Calu3 (cell line): ENCODE results near the gene CMIP. TPM values are rescaled to one million over a fixed set of nuclear protein-coding genes. Genes with fewer than 3 reads are reported as not detected.

Experiments
- BruUV-seq: library from RNA; stranded (reverse); fragments of 400-500 nt; replicated peaks from 2 replicates; lab custom pipeline; 2021; lab: Mats Ljungman, UMichigan
- CTCF ChIA-PET: fragments of 300-600 bp; sonication (Branson Sonifier 250); formaldehyde crosslinking; loops from one replicate; lab custom pipeline; 2022; ENCODE audit warnings: antibody characterized with exemption; lab: Charles Lee
- DNase-seq: peaks from one replicate; pipeline ENCODE4 v3.0.0; 2022
- H3K27ac Mint-ChIP-seq: one replicate; pipeline ENCODE4 v1.8.0; 2022; ENCODE audit warnings: mixed read lengths; ENCODE audit not compliant: unreplicated experiment
- H3K27me3 Mint-ChIP-seq: one replicate; pipeline ENCODE4 v1.8.0; 2022; ENCODE audit warnings: mixed read lengths; ENCODE audit not compliant: unreplicated experiment
- H3K36me3 Mint-ChIP-seq: one replicate; pipeline ENCODE4 v1.8.0; 2022; ENCODE audit warnings: mild to moderate bottlenecking, moderate library complexity, mixed read lengths; ENCODE audit not compliant: insufficient read depth, unreplicated experiment
- H3K4me1 Mint-ChIP-seq: one replicate; pipeline ENCODE4 v1.8.0; 2022; ENCODE audit warnings: mild to moderate bottlenecking, low read depth, mixed read lengths; ENCODE audit not compliant: unreplicated experiment
- H3K4me3 Mint-ChIP-seq: one replicate; pipeline ENCODE4 v1.8.0; 2022; ENCODE audit warnings: mild to moderate bottlenecking, low read depth, moderate library complexity, mixed read lengths; ENCODE audit not compliant: unreplicated experiment
- H3K9me3 Mint-ChIP-seq: one replicate; pipeline ENCODE4 v1.8.0; 2022; ENCODE audit warnings: low read depth, mixed read lengths; ENCODE audit not compliant: unreplicated experiment
- CTCF ChIP-seq: fragments of 200-600 bp; IDR thresholded peaks from one replicate; pipeline ENCODE4 v1.8.0; 2022; ENCODE audit warnings: antibody characterized with exemption; ENCODE audit not compliant: unreplicated experiment
- intact Hi-C: fragments of 100-400 bp; cut with micrococcal nuclease; formaldehyde crosslinking; loops from one replicate; pipeline ENCODE4 v1.10.0; 2022; ENCODE audit not compliant: unreplicated experiment
- total RNA-seq: library from RNA; stranded (reverse); gene quantifications from 2 replicates; pipeline ENCODE4 v1.2.3, GENCODE V29; 2022

Gene CMIP
- total RNA-seq, 1 experiment from 2014 or later, result 82.7 TPM

- intact Hi-C loops, result no loop called here
- Mint-ChIP-seq H3K36me3 (peaks cover 36% of the 10 kb centered on the region), H3K4me1 (no peaks in the 10 kb centered on the region), H3K9me3 (no peaks in the 10 kb centered on the region), H3K27ac (no peak overlapping the region), H3K27me3 (no peaks in the 10 kb centered on the region), H3K4me3 (no peak overlapping the region)
- no TSS peak for BruUV-seq
- no peak for DNase-seq
- CTCF ChIA-PET, result no interaction called here
- TF ChIP-seq CTCF, result no peak
Measured at GRCh38 chr16:81665588-81665987, 221.0 kb downstream of the CMIP start.

GRCh38 chr16:81666113-81666512 lies 221.5 kb downstream of the CMIP start:
- H3K36me3 Mint-ChIP-seq, result peaks cover 38% of the 10 kb centered on the region
- no peak overlapping the region for H3K27ac Mint-ChIP-seq
- H3K4me3 Mint-ChIP-seq, result no peak overlapping the region
- no TSS peak for BruUV-seq
- no peaks in the 10 kb centered on the region for H3K4me1 Mint-ChIP-seq
- intact Hi-C loops, result no loop called here
- TF ChIP-seq CTCF, result no peak
- no peak for DNase-seq
- no peaks in the 10 kb centered on the region for H3K9me3 Mint-ChIP-seq
- H3K27me3 Mint-ChIP-seq, result no peaks in the 10 kb centered on the region
- CTCF ChIA-PET, result no interaction called here

GRCh38 chr16:81668243-81669097 lies 223.9 kb downstream of the CMIP start:
- no peak for DNase-seq
- Mint-ChIP-seq H3K27me3 (no peaks in the 10 kb centered on the region), H3K36me3 (peaks cover 44% of the 10 kb centered on the region), H3K4me1 (no peaks in the 10 kb centered on the region), H3K9me3 (no peaks in the 10 kb centered on the region), H3K4me3 (no peak overlapping the region), H3K27ac (no peak overlapping the region)
- TF ChIP-seq CTCF, result no peak
- CTCF ChIA-PET, result no interaction called here
- no TSS peak for BruUV-seq
- intact Hi-C loops, result no loop called here

- CTCF ChIA-PET, result no interaction called here
- Mint-ChIP-seq H3K9me3 (no peaks in the 10 kb centered on the region), H3K4me3 (no peak overlapping the region), H3K27ac (peak overlapping the region; percentile 45), H3K27me3 (no peaks in the 10 kb centered on the region), H3K4me1 (no peaks in the 10 kb centered on the region), H3K36me3 (peaks cover 32% of the 10 kb centered on the region)
- TF ChIP-seq CTCF, result no peak
- no TSS peak for BruUV-seq
- DNase-seq, result no peak
- intact Hi-C loops, result no loop called here
Measured at GRCh38 chr16:81669473-81670350, 225.1 kb downstream of the CMIP start.
